OCI-LY3 (cell line): ENCODE results near the gene MYOG.

Source experiments
- H2AFZ ChIP-seq: fragments of 200-600, 300-600 bp; shearing (Covaris generic); 2 replicates; pipeline ENCODE4 v1.6.0; 2014; ENCODE audit warnings: antibody characterized with exemption, low read depth, low read length
- H3K27ac ChIP-seq: fragments of 200-600, 300-600 bp; sonication (generic); 2 replicates; pipeline ENCODE4 v1.5.1; 2014; ENCODE audit warnings: mild to moderate bottlenecking, low read length, moderate library complexity, mixed read lengths
- H3K27me3 ChIP-seq: fragments of 200-600, 300-600 bp; sonication (generic); 2 replicates; pipeline ENCODE4 v1.6.1; 2014; ENCODE audit warnings: low read depth, low read length, mixed read lengths
- H3K36me3 ChIP-seq: fragments of 200-600, 300-600 bp; sonication (generic); replicated peaks from 2 replicates; pipeline ENCODE3; 2014; ENCODE audit warnings: low read depth, low read length, mixed read lengths
- H3K4me1 ChIP-seq: fragments of 300-600, 200-600 bp; sonication (generic); 2 replicates; pipeline ENCODE4 v1.6.1; 2014; ENCODE audit warnings: low read length, mixed read lengths
- H3K4me2 ChIP-seq: fragments of 200-600, 300-600 bp; sonication (generic); 2 replicates; pipeline ENCODE4 v1.6.1; 2014; ENCODE audit warnings: low read length, mixed read lengths
- H3K4me3 ChIP-seq: fragments of 300-600, 200-600 bp; sonication (generic); 2 replicates; pipeline ENCODE4 v1.5.1; 2014; ENCODE audit warnings: antibody characterized with exemption, mild to moderate bottlenecking, low read length, moderate library complexity
- H3K79me2 ChIP-seq: fragments of 300-600, 200-600 bp; shearing (Covaris generic); 2 replicates; pipeline ENCODE4 v1.6.1; 2014; ENCODE audit warnings: mild to moderate bottlenecking, low read length, mixed read lengths
- H3K9ac ChIP-seq: fragments of 300-600, 200-600 bp; shearing (Covaris generic); 2 replicates; pipeline ENCODE4 v1.6.0; 2014; ENCODE audit warnings: mild to moderate bottlenecking, low read length, moderate library complexity
- H3K9me3 ChIP-seq: fragments of 200-600, 300-600 bp; shearing (Covaris generic); 2 replicates; pipeline ENCODE4 v1.6.1; 2014; ENCODE audit warnings: low read length, mixed read lengths; ENCODE audit not compliant: insufficient read depth
- H4K20me1 ChIP-seq: fragments of 200-600, 300-600 bp; sonication (generic); 2 replicates; pipeline ENCODE4 v1.6.1; 2016; ENCODE audit warnings: low read length, mixed read lengths; ENCODE audit not compliant: insufficient read depth
- CTCF ChIP-seq: fragments of 200-600, 300-600 bp; sonication (generic); IDR thresholded peaks from 2 replicates; pipeline ENCODE4 v1.5.1; 2014; ENCODE audit warnings: antibody characterized with exemption, low read length, low read depth
- EZH2phosphoT487 ChIP-seq: fragments of 200-600 bp; shearing (Covaris generic); IDR thresholded peaks from 2 replicates; pipeline ENCODE4 v1.6.1; 2018; ENCODE audit warnings: antibody characterized with exemption, mixed run types, low read depth

MYOG gene

GRCh38 chr1:203072911-203073310, 12.9 kb downstream of the MYOG start:
- TF ChIP-seq EZH2phosphoT487 = no peak
- TF ChIP-seq CTCF = no peak
- Histone ChIP-seq H2AFZ (no peak overlapping the region), H3K4me2 (no peak overlapping the region), H3K27ac (no peak overlapping the region), H3K79me2 (no peaks in the 10 kb centered on the region), H3K36me3 (no peaks in the 10 kb centered on the region), H3K9me3 (no peaks in the 10 kb centered on the region), H3K4me1 (peaks cover 6% of the 10 kb centered on the region; the same call in 1 of the 2 replicates), H4K20me1 (no peaks in the 10 kb centered on the region), H3K4me3 (no peak overlapping the region), H3K9ac (no peak overlapping the region), H3K27me3 (peaks cover 35% of the 10 kb centered on the region)

- no peak overlapping the region for H3K4me2 ChIP-seq
- no peak overlapping the region for H3K9ac ChIP-seq
- H2AFZ ChIP-seq = no peak overlapping the region
- H3K27ac ChIP-seq = no peak overlapping the region
- peaks cover 31% of the 10 kb centered on the region for H3K27me3 ChIP-seq
- no peaks in the 10 kb centered on the region for H3K9me3 ChIP-seq
- H4K20me1 ChIP-seq = no peaks in the 10 kb centered on the region
- TF ChIP-seq EZH2phosphoT487 = no peak
- no peak for TF ChIP-seq CTCF
- H3K4me1 ChIP-seq = peaks cover 6% of the 10 kb centered on the region; the same call in 1 of the 2 replicates
- H3K4me3 ChIP-seq = no peak overlapping the region
- H3K79me2 ChIP-seq = no peaks in the 10 kb centered on the region
- H3K36me3 ChIP-seq = no peaks in the 10 kb centered on the region
These were observed 13.7 kb downstream of the MYOG start for GRCh38 chr1:203072002-203072602.

- Histone ChIP-seq H3K27ac (no peak overlapping the region), H3K9me3 (no peaks in the 10 kb centered on the region), H4K20me1 (no peaks in the 10 kb centered on the region), H3K4me3 (no peak overlapping the region), H3K9ac (no peak overlapping the region), H3K27me3 (peaks cover 28% of the 10 kb centered on the region), H3K4me1 (peaks cover 6% of the 10 kb centered on the region; the same call in 1 of the 2 replicates), H3K4me2 (no peak overlapping the region), H2AFZ (no peak overlapping the region), H3K79me2 (no peaks in the 10 kb centered on the region), H3K36me3 (no peaks in the 10 kb centered on the region)
- TF ChIP-seq CTCF (no peak), EZH2phosphoT487 (no peak)
These were observed 16.6 kb downstream of the MYOG start for GRCh38 chr1:203069030-203069747.

- H2AFZ ChIP-seq = no peak overlapping the region
- peaks cover 6% of the 10 kb centered on the region; the same call in 1 of the 2 replicates for H3K4me1 ChIP-seq
- no peak overlapping the region for H3K4me3 ChIP-seq
- no peaks in the 10 kb centered on the region for H3K9me3 ChIP-seq
- no peaks in the 10 kb centered on the region for H4K20me1 ChIP-seq
- H3K36me3 ChIP-seq = no peaks in the 10 kb centered on the region
- peaks cover 7% of the 10 kb centered on the region for H3K27me3 ChIP-seq
- H3K4me2 ChIP-seq = no peak overlapping the region
- TF ChIP-seq EZH2phosphoT487 (no peak), CTCF (no peak)
- no peaks in the 10 kb centered on the region for H3K79me2 ChIP-seq
- H3K27ac ChIP-seq = no peak overlapping the region
- H3K9ac ChIP-seq = no peak overlapping the region
These were observed 18.8 kb downstream of the MYOG start for GRCh38 chr1:203066965-203067364.
